HG02588 (cell line): ENCODE measurements around the gene ABCB8.

Experiments used
- ATAC-seq: cut with Tn5 transposase; IDR thresholded peaks from one replicate; pipeline ENCODE4 v1.9.1; 2021; ENCODE audit warnings: mild to moderate bottlenecking, moderate library complexity; ENCODE audit not compliant: unreplicated experiment

The ABCB8 gene

DNA sequence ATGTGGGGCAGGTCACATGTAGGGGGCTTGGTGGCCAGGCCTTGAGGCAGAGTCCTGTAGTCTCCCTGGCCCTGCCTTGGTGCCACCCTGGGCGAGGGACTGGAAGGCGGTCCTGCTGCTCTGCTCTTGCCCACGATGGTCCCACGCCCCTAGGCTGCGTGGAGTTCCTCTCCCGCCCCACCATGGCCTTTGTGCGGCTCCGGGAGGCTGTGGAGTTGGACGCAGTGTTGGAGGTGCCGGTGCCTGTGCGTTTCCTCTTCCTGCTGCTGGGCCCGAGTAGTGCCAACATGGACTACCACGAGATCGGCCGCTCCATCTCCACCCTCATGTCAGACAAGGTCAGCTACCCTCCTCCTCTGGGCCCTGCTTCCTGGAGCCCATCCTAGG lies 42.3 kb downstream of the ABCB8 start:
- ATAC-seq = no peak

DNA sequence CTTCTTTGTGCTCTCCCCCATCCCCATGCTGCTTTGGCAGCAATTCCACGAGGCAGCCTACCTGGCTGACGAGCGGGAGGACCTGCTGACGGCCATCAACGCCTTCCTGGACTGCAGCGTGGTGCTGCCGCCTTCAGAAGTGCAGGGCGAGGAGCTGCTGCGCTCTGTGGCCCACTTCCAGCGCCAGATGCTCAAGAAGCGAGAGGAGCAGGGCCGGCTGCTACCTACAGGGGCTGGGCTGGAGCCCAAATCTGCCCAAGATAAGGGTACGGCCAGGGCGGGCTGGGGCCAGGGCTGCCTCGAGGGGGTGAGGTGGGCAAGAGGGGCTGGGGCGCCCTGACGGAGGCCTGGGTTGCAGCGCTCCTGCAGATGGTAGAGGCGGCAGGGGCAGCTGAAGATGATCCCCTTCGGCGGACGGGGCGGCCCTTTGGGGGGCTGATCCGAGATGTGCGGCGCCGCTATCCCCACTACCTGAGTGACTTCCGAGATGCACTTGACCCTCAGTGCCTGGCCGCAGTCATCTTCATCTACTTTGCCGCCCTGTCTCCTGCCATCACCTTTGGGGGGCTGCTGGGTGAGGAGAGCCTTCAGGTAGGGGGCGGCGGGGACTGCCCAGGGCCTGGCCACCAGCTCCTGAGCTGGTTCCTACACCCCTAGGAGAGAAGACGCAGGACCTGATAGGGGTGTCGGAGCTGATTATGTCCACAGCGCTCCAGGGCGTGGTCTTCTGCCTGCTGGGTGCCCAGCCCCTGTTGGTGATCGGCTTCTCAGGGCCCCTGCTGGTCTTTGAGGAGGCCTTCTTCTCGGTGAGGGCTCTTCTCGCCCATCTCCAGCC lies 43.0 kb downstream of the ABCB8 start:
- ATAC-seq = no peak

DNA sequence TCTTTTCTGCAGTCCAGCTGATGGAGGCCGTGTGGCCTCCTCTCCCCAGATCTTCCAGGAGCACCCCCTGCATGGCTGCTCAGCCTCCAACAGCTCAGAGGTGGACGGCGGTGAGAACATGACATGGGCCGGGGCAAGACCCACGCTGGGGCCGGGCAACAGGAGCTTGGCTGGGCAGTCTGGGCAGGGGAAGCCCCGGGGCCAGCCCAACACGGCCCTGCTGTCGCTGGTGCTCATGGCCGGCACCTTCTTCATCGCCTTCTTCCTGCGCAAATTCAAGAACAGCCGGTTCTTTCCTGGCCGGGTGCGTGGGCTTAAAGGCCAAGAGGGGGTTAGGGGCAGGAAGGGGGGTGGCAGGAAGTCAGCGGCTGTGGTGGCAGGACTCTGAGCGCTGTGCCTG lies 45.7 kb downstream of the ABCB8 start:
- no peak for ATAC-seq

DNA sequence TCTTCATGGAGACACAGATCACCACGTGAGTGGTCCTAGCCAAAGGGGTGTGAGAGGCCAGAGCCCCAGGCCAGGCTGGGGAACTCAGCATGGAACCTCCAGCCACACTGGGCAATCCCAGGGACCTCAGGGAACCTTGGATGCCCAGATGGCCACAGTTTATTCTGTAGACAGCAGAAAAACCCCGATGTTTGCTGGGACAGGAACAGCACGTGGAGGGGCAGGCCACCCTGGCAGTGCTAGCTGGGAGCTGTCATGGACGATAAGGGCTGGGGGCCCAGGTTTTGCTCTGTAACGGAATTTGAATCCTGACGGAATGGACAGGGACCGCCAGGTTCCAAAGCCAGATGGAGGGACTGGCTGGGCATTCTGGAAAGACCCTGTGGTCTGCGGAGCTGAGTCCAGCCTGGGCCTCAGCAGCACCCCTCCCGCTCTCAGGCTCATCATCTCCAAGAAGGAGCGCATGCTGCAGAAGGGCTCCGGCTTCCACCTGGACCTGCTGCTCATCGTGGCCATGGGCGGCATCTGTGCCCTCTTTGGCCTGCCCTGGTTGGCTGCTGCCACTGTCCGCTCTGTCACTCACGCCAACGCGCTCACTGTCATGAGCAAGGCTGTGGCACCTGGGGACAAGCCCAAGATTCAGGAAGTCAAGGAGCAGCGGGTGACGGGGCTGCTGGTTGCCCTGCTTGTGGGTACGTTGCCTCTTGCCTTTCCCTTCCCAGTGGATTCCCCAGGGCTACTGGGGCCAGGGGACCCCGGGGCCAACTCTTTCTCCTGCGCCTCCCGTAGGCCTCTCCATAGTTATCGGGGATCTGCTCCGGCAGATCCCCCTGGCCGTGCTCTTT lies 46.8 kb downstream of the ABCB8 start:
- ATAC-seq = no peak

DNA sequence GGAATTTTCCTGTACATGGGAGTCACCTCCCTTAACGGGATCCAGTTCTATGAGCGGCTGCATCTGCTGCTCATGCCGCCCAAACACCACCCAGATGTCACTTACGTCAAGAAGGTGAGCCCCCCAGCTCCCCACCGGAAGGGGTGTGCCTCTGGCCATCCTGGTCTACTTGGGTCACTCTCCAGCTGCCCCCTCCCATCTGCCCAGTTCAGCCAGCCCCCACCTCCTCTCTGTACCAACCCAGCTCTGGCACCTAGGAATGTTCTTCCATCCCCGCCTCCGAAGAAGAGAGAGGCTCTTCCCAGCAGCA lies 47.4 kb downstream of the ABCB8 start:
- no peak for ATAC-seq

DNA sequence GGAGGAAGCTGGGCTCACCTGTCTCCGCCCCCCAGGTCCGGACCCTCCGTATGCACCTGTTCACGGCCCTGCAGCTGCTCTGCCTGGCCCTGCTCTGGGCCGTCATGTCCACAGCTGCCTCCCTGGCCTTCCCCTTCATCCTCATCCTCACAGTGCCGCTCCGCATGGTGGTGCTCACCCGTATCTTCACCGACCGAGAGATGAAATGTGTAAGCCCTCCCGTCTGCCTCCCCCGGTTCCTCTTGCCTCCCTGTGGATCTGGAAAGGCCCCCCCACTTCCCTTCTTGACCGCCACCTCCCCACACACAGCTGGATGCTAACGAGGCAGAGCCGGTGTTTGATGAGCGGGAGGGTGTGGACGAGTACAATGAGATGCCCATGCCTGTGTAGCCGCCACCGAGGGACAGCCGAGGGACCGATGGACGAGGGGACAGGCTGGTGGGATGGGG lies 47.8 kb downstream of the ABCB8 start:
- ATAC-seq = no peak

DNA sequence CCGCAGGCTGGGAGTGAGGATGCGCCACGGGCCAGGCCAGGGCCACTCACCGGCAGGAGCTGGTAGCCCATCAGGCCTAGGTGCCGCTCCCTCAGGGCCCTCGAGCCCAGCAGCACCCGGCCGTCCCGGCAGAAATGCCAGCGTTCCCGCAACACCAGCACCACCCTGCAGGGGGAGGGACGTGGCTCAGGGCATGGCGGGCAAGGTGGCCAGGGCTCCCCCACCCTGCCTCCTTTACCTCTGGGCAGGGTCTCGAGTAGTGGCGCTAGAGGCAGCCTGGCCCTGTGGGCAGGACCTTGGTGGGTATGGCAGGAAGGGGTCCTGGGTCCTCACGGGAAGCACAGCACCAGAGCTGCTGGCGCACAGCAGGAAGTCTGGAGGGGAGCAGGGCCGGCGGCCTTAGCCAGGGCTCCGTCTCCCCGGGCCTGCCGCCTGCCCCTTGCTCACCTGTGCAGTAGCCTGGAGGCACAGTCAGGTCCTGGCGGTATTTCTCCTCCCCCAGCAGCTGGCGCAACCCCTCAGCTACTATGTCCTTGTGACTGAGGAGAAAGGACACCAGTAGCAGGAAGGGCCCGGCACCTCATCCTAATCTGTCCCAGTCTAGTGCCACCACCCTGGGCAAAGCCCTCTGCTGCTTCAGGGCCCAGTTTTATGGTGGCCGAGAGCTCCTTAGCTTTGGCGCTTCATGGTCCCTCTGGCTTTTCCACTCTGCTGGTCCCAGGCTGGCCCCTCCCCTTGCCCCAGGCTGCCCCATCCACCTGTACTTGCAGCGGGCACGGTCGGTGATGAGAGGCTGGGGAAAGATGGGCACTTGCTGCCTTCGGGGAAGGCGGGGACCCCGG lies 48.8 kb downstream of the ABCB8 start:
- no peak for ATAC-seq

DNA sequence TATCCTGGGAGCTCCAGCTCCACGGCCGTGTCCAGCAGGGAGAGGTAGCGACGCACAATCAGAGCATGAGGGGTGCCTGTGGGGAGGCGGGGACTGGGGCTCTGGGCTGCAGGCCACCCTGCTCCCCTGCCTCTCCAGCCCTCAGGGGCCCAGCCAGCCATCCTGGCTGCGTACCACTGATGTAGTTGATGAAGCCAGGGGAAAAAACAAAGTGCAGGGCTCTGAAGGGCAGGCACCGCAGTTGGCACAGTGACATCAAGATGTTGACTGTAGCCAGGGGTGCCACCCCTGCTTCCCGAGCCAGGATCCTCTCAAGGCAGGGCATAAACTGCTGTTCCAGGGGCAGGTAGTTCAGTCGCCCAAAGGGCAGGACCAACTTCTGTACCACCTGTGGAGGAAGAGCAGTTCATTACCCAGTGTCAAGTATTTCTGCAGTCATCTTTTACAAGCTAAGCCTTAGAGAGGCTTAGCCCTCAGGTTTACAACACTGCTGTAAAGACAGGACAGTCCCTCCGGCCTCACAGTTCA lies 49.5 kb downstream of the ABCB8 start:
- no peak for ATAC-seq

DNA sequence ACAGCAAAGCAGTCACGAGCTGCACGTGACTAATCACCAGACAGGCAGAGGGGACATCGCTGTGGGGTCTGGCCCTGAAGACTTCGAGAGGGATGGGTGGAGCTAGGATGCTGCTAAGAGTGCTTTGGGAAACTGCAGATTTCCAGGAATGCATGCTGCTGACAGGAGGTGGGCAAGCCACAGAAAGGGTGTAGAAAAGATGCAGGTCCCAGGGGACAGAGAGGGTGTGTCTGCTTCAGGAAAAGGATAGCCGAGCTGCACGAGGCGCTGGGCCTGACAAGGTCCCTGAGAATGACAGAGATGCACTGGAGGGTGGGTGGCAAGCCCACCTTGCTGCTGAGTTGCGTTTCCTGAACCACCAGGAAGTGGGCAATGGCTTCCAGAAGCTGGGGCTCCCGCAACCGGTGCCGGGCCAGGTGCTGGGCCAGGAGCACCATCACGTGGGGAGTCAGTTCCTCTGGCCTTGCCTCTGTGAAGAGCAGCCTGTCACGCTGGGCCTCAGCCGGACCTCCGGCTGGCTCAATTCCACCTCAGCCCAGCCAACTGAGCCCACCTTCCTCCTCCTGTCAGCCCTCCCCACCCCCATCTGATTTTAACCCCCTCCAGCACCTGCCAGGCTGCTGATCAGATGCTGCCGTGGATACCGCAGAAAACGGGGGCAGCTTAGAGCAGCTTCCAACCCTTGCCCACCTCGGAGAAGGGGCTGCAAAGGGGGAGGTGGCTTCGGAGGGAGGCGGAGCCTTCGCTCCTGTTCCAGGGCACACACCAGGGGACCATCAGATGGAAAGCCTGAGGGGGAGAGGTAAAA lies 50.2 kb downstream of the ABCB8 start:
- ATAC-seq = no peak

DNA sequence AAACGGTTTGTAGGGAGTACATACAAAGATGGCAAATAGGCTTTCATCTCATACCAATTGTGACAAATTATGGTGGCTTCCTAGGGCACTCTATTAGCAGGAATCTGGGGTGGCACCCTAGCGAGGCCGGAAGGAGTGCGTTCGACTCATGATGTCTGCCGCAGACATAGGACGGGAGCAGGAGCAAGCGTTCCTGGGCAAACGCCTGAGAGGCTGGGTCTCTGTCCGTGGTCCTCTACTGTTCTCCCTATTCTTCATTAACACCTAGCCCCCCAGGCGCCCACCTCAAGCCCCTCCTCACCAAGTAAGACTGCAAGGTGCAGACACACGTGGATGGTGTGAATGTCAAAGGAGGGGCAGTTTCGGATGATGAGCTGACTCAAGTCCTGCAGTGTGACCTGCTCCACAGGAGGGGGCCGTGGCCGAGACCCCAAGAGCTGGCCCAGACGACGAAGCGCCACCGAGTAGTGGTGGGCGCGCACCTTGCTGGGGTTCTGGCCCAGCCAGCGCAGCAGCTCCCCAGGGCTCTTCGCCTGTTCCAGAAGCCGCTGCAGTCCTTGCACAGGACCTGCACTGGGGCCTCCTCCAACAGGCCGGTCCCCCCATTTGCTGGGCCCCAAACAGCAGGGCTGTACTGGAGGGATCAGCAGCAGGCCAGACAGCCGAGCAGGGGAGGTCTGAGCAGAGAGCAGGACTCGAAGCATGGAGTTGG lies 51.1 kb downstream of the ABCB8 start:
- no peak for ATAC-seq

DNA sequence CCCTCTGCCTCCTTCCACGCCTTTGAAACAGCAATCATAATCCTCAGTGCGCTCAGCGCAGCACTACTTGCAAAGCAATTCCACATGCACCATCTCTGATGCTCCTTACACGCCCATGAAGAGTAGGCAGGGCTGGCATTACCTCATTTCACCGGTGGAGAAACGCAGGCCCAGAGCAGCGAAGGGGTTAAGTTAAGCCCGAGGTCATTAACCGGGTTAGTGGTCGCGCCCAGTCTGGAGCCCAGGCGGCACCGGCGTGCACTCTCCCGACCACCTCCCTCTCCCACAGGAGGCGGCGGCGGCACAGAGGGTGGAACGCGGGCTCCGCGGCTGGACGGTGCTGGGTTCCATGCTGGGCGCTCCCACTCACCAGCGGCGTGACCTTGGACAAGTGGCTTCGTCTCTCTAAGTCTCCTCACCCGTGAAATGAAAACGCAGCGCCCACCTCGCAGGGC lies 51.8 kb downstream of the ABCB8 start:
- ATAC-seq = no peak

DNA sequence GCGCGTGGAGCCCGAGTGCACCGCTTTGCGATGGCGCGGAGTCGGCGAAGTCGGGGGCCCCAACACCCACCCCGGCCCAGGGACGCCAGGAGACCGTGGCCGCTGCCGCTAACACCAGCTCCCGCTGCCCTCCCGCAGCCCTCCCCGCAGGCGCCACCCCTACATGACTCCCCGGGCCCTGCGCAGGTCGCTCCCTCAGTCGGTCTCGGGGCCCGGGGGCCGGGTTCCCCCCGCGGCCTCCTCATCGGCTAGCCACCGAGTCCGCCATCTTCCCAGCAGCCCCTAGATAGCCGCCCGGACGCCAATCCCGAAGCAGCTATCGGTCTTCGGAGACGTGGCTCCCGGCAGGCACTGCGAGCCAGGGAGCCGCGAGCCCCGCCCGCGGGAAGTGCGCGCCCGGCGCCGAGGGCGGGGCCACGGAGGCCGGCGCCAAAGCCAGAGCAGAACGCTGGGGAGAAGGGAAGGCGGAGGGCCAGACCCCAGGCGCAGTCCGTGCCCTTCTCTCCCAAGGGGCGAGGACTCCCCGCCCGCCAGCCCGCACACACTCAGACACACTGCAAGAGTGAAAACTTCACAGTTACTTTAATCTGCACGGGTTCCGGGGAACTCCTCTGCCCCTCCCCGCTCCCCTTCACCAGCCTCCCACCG lies 52.4 kb downstream of the ABCB8 start, which contains the start of gene FASTK:
Gene FASTK, minus strand, starts transcription at position 288 of the 648 bp plus-strand sequence. Its CDS starts 43 bp downstream, at position 245.
- peak; percentile 72 for ATAC-seq

DNA sequence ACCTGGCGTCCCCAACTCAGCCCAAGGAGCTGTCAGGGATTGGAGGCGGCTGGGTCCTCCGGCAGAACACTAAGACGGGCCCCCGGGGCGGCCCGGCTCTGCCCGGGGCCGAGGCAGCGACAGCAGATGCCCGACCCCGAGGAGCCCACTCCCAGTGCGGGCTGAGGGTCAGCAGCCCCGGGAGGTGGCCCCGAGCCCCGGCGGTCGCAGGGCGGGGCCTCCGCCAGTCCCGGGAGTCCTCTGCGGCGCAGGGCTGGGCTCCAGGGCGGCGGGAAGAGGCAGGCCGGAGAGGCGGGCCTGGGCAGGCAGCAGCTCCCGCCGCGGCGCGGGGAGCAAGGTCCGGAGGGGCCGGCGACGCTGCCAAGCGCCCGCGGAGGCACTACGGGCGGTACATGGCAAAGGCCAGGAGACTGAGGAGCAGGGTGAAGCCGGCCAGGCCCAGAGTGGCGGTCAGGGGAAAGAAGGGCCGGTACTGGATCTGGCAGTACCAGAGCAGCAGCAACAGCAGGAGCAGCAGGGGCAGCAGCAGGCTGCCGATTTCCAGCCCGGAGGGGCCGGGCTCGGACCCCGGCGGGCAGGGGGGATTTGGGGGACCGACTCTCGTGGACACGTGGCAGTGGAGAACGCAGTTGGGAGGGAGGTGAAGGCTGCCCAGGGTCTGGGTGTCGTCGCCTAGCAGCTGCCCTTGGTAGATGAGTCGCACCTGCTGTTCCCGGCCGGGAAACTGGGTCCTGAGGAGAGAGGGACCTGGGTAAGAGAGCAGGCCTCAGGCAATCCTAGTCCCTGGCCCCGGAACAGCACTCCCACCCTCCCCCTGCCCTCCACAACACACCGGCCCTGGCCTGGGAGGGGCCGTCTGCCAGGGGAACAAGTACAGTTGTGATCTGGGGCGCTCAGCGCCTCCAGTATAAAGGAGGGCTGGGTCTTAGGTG lies 53.2 kb downstream of the ABCB8 start:
- no peak for ATAC-seq

DNA sequence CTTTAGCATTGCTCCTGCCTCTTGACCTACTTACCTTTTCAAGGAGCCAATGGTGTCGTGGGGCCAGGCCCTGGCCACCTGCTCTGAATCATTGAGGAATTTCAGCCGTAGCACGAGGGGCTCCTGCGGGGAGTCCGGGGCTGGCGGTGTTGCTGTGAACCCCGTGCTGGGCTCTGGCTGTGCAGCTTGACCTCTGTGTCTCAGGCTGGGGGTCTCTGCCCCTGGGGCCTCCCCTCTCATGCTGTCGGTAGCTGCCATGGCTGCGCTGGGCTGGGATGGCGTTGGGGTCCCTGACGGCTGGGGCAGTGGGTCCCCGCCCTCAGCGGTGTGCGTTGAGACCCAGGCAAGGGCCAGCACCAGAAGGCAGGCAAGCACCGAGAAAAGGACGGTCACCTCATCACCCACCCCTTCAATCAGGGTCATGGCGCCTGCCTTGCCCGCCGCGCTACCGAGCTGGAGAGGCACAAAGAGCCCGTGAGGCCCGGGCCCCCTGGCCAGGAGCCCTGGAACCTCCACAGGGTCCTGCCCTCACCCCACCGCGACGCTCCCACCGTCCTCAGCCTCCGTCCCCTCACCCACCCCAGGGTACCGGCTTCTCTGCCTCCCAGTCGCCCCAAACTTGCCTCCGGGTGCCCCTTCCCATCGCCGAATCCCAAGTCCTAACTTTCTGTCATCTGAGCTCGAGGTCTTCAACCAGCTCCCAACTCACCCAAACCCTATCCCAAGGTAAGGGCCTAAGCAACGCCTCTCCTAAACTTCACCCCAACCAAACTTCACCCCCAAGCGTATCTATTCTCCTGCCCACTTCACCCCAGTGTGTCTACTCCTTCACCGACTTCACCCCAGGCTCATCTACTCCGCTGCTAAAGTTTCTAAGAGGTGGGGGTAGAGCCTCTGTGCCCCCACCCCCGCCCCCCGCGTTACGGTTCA lies 54.2 kb downstream of the ABCB8 start:
- no peak for ATAC-seq

DNA sequence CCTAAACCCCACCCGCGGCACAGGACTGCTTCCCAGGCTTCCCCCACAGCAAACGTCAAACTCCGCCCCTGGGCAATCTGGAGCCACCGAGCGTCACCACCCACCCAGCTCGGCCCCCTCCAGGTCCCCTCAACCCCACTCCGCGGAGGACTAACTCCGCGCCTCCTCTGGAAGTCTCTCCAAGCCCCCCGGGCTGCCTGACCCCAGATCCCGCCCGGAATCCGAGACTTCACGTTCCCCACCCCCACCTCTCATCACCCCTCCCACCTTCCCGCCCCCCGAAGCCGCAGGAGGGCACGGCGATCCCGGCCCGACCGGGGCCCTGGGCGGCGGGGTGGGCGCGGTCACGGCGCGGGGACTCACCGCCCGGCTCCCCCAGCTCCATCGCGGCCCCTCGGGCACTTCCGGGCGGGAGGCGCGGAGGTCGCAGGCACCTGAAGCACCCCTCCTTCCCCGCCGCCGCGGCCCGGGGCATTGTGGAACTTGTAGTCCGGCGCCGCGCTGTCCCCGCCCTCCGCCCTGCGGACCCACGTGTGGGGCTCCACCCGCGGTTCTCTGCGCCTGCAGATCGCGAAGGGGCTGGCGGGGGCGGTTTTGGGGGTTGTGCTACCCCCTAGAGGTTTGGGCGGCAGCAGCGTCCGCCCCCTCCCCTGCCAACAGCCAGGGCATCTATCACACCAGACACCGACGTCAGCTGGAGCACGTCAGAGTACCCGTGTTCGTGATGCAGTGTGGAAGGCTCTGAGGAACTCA lies 55.0 kb downstream of the ABCB8 start, which contains the start of gene TMUB1:
Gene TMUB1, minus strand, starts transcription at position 423 of the 753 bp plus-strand sequence. CDS start 930 bp downstream, outside the sequence.
- peak; percentile 52 for ATAC-seq

DNA sequence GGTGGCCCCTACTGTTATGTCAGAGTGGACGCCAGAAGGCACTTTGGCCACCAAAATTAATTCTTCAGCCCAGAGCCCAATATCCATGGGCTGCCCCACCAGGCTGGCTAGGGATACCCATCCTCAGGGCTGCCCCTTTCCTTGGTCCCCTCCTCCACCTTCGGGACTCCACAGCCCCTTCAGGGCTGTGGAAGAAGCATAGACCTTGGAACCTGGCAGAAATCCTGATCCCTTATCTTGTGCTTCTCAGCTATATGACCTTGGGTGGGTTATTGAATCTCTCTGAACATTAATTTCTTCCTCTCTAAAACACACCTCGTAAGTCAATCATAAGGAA lies 55.5 kb downstream of the ABCB8 start:
- ATAC-seq = no peak
